ENCODE data around the gene SELP.

The SELP gene

GRCh38 chr1:169595764-169596711 is 33.9 kb downstream of the SELP start:
- Histone ChIP-seq H3K4me2 (ENCODE audit: insufficient read depth, low read length, poor library complexity, severe bottlenecking) (no peak overlapping the region), H4K8ac (ENCODE audit: low read depth, low read length) (no peak overlapping the region), H3K14ac (ENCODE audit: low read length) (no peak overlapping the region), H3K79me1 (ENCODE audit: low read depth, low read length) (no peaks in the 10 kb centered on the region), H2BK15ac (ENCODE audit: low read length) (no peak overlapping the region), H3K9ac (ENCODE audit: low read depth, low read length, poor library complexity) (no peak overlapping the region), H3K18ac (ENCODE audit: low read length) (no peak overlapping the region), H3K4me1 (ENCODE audit: control insufficient read depth in 2 of 2, insufficient read depth in 1 of 2, low read depth in 1 of 2, low read length in 2 of 2) (no peaks in the 10 kb centered on the region), H3K36me3 (replicated peaks in 1 of 2; ENCODE audit: control insufficient read depth in 2 of 2, insufficient read depth in 2 of 2, low read length in 2 of 2) (no peaks in the 10 kb centered on the region), H2AFZ (ENCODE audit: low read length) (no peak overlapping the region), H3K27ac (replicated peaks; ENCODE audit: low read length) (no peak overlapping the region), H2AK5ac (ENCODE audit: low read depth, low read length) (no peak overlapping the region), H3K4ac (ENCODE audit: low read length) (no peak overlapping the region), H3K4me3 (ENCODE audit: low read length in 2 of 2) (no peak overlapping the region), H2BK120ac (ENCODE audit: low read depth, low read length) (no peak overlapping the region), H2BK5ac (ENCODE audit: low read length) (no peak overlapping the region), H2BK12ac (ENCODE audit: low read length) (no peak overlapping the region), H3K23ac (ENCODE audit: low read depth, low read length, poor library complexity) (no peak overlapping the region), H3K9me3 (replicated peaks in 1 of 2; ENCODE audit: control insufficient read depth in 2 of 2, insufficient read depth in 1 of 2, low read depth in 1 of 2, low read length in 2 of 2) (no peaks in the 10 kb centered on the region), H4K91ac (ENCODE audit: low read depth, low read length, poor library complexity) (no peak overlapping the region), H3K27me3 (ENCODE audit: control insufficient read depth in 3 of 3, insufficient read depth in 3 of 3, low read depth in 1 of 3, low read length in 3 of 3) (peaks cover 0 to 2% (median 0%) of the 10 kb centered on the region in 3 experiments)
- peak; percentile 15 for DNase-seq (ENCODE audit: low spot score)
- no CpG with 5 or more reads among the region's 3 CpGs for WGBS, 2 donors (ENCODE audit: extremely low coverage in 2 of 2, insufficient read length in 2 of 2, insufficient replicate concordance in 1 of 2)

DNA sequence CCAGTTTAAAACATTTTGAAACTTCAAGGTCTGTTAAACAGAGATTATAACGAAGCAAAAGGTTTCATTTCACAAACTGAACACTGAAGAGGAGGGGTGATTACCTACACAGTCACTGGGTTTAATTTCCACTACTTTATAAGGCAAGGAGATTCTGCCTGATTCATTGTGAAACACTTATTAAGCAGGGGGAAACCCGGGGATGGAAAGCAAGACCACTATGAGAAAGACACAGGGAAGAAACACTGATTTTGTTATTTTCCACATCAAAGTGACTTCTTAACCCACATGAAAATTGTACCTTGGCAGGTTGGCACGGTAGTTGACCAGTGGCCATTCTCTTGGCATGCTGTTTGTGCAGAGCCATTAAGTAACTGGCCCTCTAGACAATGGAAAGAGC is 35.5 kb downstream of the SELP start:
- H3K27me3 ChIP-seq (ENCODE audit: control insufficient read depth in 3 of 3, insufficient read depth in 3 of 3, low read depth in 1 of 3, low read length in 3 of 3): peaks cover 0 to 2% (median 0%) of the 10 kb centered on the region in 3 experiments
- no peak overlapping the region for H3K4me2 ChIP-seq (ENCODE audit: insufficient read depth, low read length, poor library complexity, severe bottlenecking)
- no peaks in the 10 kb centered on the region for H3K9me3 ChIP-seq (replicated peaks in 1 of 2; ENCODE audit: control insufficient read depth in 2 of 2, insufficient read depth in 1 of 2, low read depth in 1 of 2, low read length in 2 of 2)
- no peak overlapping the region for H2AFZ ChIP-seq (ENCODE audit: low read length)
- no peak overlapping the region for H2BK12ac ChIP-seq (ENCODE audit: low read length)
- no peak overlapping the region for H3K4me3 ChIP-seq (ENCODE audit: low read length in 2 of 2)
- no peaks in the 10 kb centered on the region for H3K4me1 ChIP-seq (ENCODE audit: control insufficient read depth in 2 of 2, insufficient read depth in 1 of 2, low read depth in 1 of 2, low read length in 2 of 2)
- H3K23ac ChIP-seq (ENCODE audit: low read depth, low read length, poor library complexity): no peak overlapping the region
- H2BK15ac ChIP-seq (ENCODE audit: low read length): no peak overlapping the region
- no peaks in the 10 kb centered on the region for H3K79me1 ChIP-seq (ENCODE audit: low read depth, low read length)
- no peak overlapping the region for H3K27ac ChIP-seq (replicated peaks; ENCODE audit: low read length)
- H3K36me3 ChIP-seq (replicated peaks in 1 of 2; ENCODE audit: control insufficient read depth in 2 of 2, insufficient read depth in 2 of 2, low read length in 2 of 2): no peaks in the 10 kb centered on the region
- WGBS, 2 donors (ENCODE audit: extremely low coverage in 2 of 2, insufficient read length in 2 of 2, insufficient replicate concordance in 1 of 2): no CpG with 5 or more reads among the region's 3 CpGs
- no peak overlapping the region for H3K4ac ChIP-seq (ENCODE audit: low read length)
- H3K9ac ChIP-seq (ENCODE audit: low read depth, low read length, poor library complexity): peak overlapping the region; percentile 9
- H4K91ac ChIP-seq (ENCODE audit: low read depth, low read length, poor library complexity): no peak overlapping the region
- H2AK5ac ChIP-seq (ENCODE audit: low read depth, low read length): no peak overlapping the region
- H3K18ac ChIP-seq (ENCODE audit: low read length): no peak overlapping the region
- no peak overlapping the region for H4K8ac ChIP-seq (ENCODE audit: low read depth, low read length)
- DNase-seq (ENCODE audit: low spot score): no peak
- H2BK120ac ChIP-seq (ENCODE audit: low read depth, low read length): no peak overlapping the region
- no peak overlapping the region for H2BK5ac ChIP-seq (ENCODE audit: low read length)
- no peak overlapping the region for H3K14ac ChIP-seq (ENCODE audit: low read length)

GRCh38 chr1:169590932-169591331 is 39.0 kb downstream of the SELP start:
- Histone ChIP-seq H3K14ac (ENCODE audit: low read length) (no peak overlapping the region), H3K4ac (ENCODE audit: low read length) (no peak overlapping the region), H2BK12ac (ENCODE audit: low read length) (no peak overlapping the region), H2AK5ac (ENCODE audit: low read depth, low read length) (no peak overlapping the region), H3K36me3 (replicated peaks in 1 of 2; ENCODE audit: control insufficient read depth in 2 of 2, insufficient read depth in 2 of 2, low read length in 2 of 2) (no peaks in the 10 kb centered on the region), H4K91ac (ENCODE audit: low read depth, low read length, poor library complexity) (no peak overlapping the region), H2BK120ac (ENCODE audit: low read depth, low read length) (no peak overlapping the region), H4K8ac (ENCODE audit: low read depth, low read length) (no peak overlapping the region), H3K4me2 (ENCODE audit: insufficient read depth, low read length, poor library complexity, severe bottlenecking) (no peak overlapping the region), H3K23ac (ENCODE audit: low read depth, low read length, poor library complexity) (no peak overlapping the region), H3K9me3 (replicated peaks in 1 of 2; ENCODE audit: control insufficient read depth in 2 of 2, insufficient read depth in 1 of 2, low read depth in 1 of 2, low read length in 2 of 2) (no peaks in the 10 kb centered on the region), H3K9ac (ENCODE audit: low read depth, low read length, poor library complexity) (no peak overlapping the region), H3K4me3 (ENCODE audit: low read length in 2 of 2) (no peak overlapping the region), H3K27ac (replicated peaks; ENCODE audit: low read length) (no peak overlapping the region), H2BK15ac (ENCODE audit: low read length) (no peak overlapping the region), H3K18ac (ENCODE audit: low read length) (no peak overlapping the region), H3K79me1 (ENCODE audit: low read depth, low read length) (no peaks in the 10 kb centered on the region), H3K4me1 (ENCODE audit: control insufficient read depth in 2 of 2, insufficient read depth in 1 of 2, low read depth in 1 of 2, low read length in 2 of 2) (peaks cover 0 to 2% of the 10 kb centered on the region in 2 donors), H3K27me3 (ENCODE audit: control insufficient read depth in 3 of 3, insufficient read depth in 3 of 3, low read depth in 1 of 3, low read length in 3 of 3) (peaks cover 0 to 3% (median 2%) of the 10 kb centered on the region in 3 experiments), H2BK5ac (ENCODE audit: low read length) (no peak overlapping the region), H2AFZ (ENCODE audit: low read length) (no peak overlapping the region)
- no peak for DNase-seq (ENCODE audit: low spot score)
- WGBS, 2 donors (ENCODE audit: extremely low coverage in 2 of 2, insufficient read length in 2 of 2, insufficient replicate concordance in 1 of 2): no CpG with 5 or more reads among the region's 5 CpGs

DNA sequence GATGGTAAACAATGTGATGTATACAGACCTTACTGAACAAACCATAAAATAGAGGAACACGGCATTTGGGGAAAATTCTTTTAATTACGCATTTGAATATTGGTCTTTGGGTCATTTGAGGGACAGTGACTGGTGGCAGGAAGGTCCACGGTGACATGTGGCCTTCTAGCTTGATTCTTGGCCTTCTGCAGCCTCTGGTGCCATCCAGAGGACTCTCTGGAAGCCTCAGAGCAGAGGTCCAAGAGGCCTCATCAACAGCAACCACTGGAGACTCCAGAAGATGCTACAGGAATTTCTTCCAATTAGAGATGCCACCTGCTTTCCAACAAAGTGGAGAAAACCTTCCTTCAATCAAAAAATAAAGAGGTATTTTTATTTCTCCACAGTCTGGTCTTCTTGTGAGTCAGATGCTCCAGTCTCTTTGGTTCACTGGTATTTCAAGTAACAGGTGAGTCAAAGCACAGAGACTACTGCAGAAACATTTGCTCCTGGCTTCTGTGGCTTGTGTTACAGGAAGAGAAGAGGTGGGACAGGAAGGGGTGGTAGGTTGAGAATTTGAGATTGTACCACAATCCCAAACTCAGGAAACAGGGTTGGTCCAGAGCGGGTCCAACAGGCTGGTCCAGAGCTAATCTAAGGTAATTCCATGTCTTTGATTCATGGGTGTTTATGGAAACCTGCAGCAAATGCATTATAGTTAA is 41.0 kb downstream of the SELP start:
- H2AK5ac ChIP-seq (ENCODE audit: low read depth, low read length): no peak overlapping the region
- no peak overlapping the region for H3K18ac ChIP-seq (ENCODE audit: low read length)
- no peak overlapping the region for H3K4me3 ChIP-seq (ENCODE audit: low read length in 2 of 2)
- no peak overlapping the region for H3K23ac ChIP-seq (ENCODE audit: low read depth, low read length, poor library complexity)
- no peaks in the 10 kb centered on the region for H3K36me3 ChIP-seq (replicated peaks in 1 of 2; ENCODE audit: control insufficient read depth in 2 of 2, insufficient read depth in 2 of 2, low read length in 2 of 2)
- H2BK12ac ChIP-seq (ENCODE audit: low read length): no peak overlapping the region
- no peak overlapping the region for H2BK15ac ChIP-seq (ENCODE audit: low read length)
- no peaks in the 10 kb centered on the region for H3K9me3 ChIP-seq (replicated peaks in 1 of 2; ENCODE audit: control insufficient read depth in 2 of 2, insufficient read depth in 1 of 2, low read depth in 1 of 2, low read length in 2 of 2)
- no peak for DNase-seq (ENCODE audit: low spot score)
- H3K79me1 ChIP-seq (ENCODE audit: low read depth, low read length): no peaks in the 10 kb centered on the region
- H3K4me1 ChIP-seq (ENCODE audit: control insufficient read depth in 2 of 2, insufficient read depth in 1 of 2, low read depth in 1 of 2, low read length in 2 of 2): peaks cover 0 to 2% of the 10 kb centered on the region in 2 donors
- H3K4me2 ChIP-seq (ENCODE audit: insufficient read depth, low read length, poor library complexity, severe bottlenecking): no peak overlapping the region
- no peak overlapping the region for H4K8ac ChIP-seq (ENCODE audit: low read depth, low read length)
- H3K4ac ChIP-seq (ENCODE audit: low read length): no peak overlapping the region
- peaks cover 0 to 14% (median 0%) of the 10 kb centered on the region in 3 experiments for H3K27me3 ChIP-seq (ENCODE audit: control insufficient read depth in 3 of 3, insufficient read depth in 3 of 3, low read depth in 1 of 3, low read length in 3 of 3)
- H3K9ac ChIP-seq (ENCODE audit: low read depth, low read length, poor library complexity): no peak overlapping the region
- no peak overlapping the region for H2BK5ac ChIP-seq (ENCODE audit: low read length)
- no peak overlapping the region for H4K91ac ChIP-seq (ENCODE audit: low read depth, low read length, poor library complexity)
- WGBS, 2 donors (ENCODE audit: extremely low coverage in 2 of 2, insufficient read length in 2 of 2, insufficient replicate concordance in 1 of 2): no CpG with 5 or more reads among the region's 4 CpGs
- no peak overlapping the region for H2AFZ ChIP-seq (ENCODE audit: low read length)
- no peak overlapping the region for H3K14ac ChIP-seq (ENCODE audit: low read length)
- no peak overlapping the region for H2BK120ac ChIP-seq (ENCODE audit: low read depth, low read length)
- no peak overlapping the region for H3K27ac ChIP-seq (replicated peaks; ENCODE audit: low read length)
